ENCODE results near the gene SNTA1. TPM values are rescaled to one million over a fixed set of nuclear protein-coding genes. Genes with fewer than 3 reads are reported as not detected.
"Not testable (repeated sequence)": the region's sequence is repeated elsewhere in the genome, so short reads cannot be mapped to it uniquely, and the experiment has no call there.

The SNTA1 gene
- total and polyA plus RNA-seq, 2 experiments from 2014 or later, result 3.8 to 9.3 TPM

- TF ChIP-seq ZNF462 (CRISPR knock-in tag; IDR thresholded peaks at IDR 0.05) (no peak), ETS1 (IDR thresholded peaks at IDR 0.05) (no peak), EZH2 (IDR thresholded peaks at IDR 0.05; ENCODE audit: low read depth, unreplicated experiment) (no peak), NANOG (IDR thresholded peaks at IDR 0.05; ENCODE audit: borderline replicate concordance) (no peak), CREB1 (CRISPR knock-in tag; IDR thresholded peaks at IDR 0.05; ENCODE audit: low read depth) (no peak), CTCF (conservative IDR thresholded peaks at IDR 0.05; ENCODE audit: low read depth in 2 of 2) (no peak), POLR2AphosphoS5 (IDR thresholded peaks at IDR 0.05; ENCODE audit: low read depth) (no peak), EZH2phosphoT487 (IDR thresholded peaks at IDR 0.05; ENCODE audit: unreplicated experiment) (no peak), ZNF114 (CRISPR knock-in tag; IDR thresholded peaks at IDR 0.05) (no peak), JUNB (IDR thresholded peaks at IDR 0.05; ENCODE audit: unreplicated experiment) (no peak), ZNF331 (CRISPR knock-in tag; IDR thresholded peaks at IDR 0.05; ENCODE audit: low read depth) (no peak)
Measured at GRCh38 chr20:33465481-33466302, 22.1 kb upstream of the SNTA1 start (continued).

GRCh38 chr20:33464759-33465158 lies 21.2 kb upstream of the SNTA1 start:
- not testable (repeated sequence) for H2AFZ ChIP-seq; H3K27ac Mint-ChIP-seq; H3K4me1 ChIP-seq (ENCODE audit: insufficient read depth); H3K27me3 ChIP-seq (ENCODE audit: insufficient read depth); H3K36me3 ChIP-seq (ENCODE audit: insufficient read depth); H3K79me2 ChIP-seq (replicated peaks; ENCODE audit: insufficient read depth); H3K9me2 ChIP-seq (ENCODE audit: insufficient read depth); H3K36me3 Mint-ChIP-seq (ENCODE audit: low read depth); ATAC-seq; H3K9me3 Mint-ChIP-seq; H3K4me1 Mint-ChIP-seq; H3K4me2 ChIP-seq; H3K27me3 Mint-ChIP-seq (ENCODE audit: insufficient read depth, low read depth, poor library complexity); DNase-seq (ENCODE audit: low spot score); H3K4me3 Mint-ChIP-seq; H3F3A ChIP-seq (replicated peaks; ENCODE audit: low read depth); H3K27ac ChIP-seq (ENCODE audit: low read depth); H4K20me1 ChIP-seq (replicated peaks; ENCODE audit: insufficient read depth); H3K4me3 ChIP-seq

Measured in GM23338 (cell line).